ENCODE measurements around the gene MYL4.
"Not testable (repeated sequence)": the region's sequence is repeated elsewhere in the genome, so short reads cannot be mapped to it uniquely, and the experiment has no call there.

MYL4 gene
- 0 to 0.09 (median 0) reads per million in 3 donors for total RNA-seq

DNA sequence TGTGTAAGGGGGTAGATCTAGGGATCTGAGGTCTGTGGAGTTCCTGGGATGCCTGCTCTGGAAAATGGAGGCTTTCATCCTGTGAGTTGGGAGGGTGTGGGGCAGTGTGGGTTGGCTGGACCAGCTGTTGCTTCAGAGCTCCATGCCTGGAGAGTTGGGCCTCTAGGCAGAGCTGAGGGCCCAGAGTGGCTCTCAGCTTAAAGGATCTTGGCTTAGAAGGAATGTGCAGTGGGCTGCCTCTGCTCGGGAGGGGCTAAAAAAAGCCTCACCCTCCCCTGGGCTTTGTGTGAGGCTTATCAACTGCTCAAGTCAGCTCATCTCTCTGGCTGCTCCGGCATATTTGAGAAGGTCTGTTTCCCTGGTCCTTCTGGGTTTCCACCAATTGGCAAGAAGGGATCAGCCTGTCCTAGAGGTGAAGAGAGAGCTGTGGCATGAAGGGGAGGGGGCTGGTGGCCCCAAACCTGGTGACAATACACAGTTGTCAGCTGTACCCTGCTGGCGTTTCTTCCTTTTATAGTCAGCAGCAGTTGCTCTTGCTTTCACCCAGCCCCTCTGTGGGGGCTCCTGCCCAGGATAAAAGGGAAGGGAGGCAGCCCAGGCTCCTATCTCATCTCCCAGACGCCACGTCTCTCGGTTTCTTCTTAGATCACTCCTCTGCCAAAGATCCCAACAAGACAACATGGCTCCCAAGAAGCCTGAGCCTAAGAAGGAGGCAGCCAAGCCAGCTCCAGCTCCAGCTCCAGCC lies at the start of gene MYL4:
Gene MYL4 (plus strand): TSS at position 605 of the 745 bp plus-strand sequence. CDS start 75 bp downstream, at position 680.
- DNase-seq = no peak
- Histone ChIP-seq H3K4me1 (ENCODE audit: control insufficient read depth, insufficient read depth, low read length, poor library complexity, severe bottlenecking) (peaks cover 33% of the 10 kb centered on the region), H3K27me3 (replicated peaks; ENCODE audit: control insufficient read depth, insufficient read depth, low read length, poor library complexity, severe bottlenecking) (no peaks in the 10 kb centered on the region), H3K27ac (ENCODE audit: insufficient read depth, low read length, poor library complexity, severe bottlenecking) (no peak within 1 kb of the TSS), H3K36me3 (ENCODE audit: control insufficient read depth, insufficient read depth, low read length) (no peaks in the 10 kb centered on the region), H3K4me3 (ENCODE audit: insufficient read depth, low read depth, low read length, poor library complexity, severe bottlenecking) (no peak within 1 kb of the TSS), H3K9me3 (ENCODE audit: control insufficient read depth, low read length) (no peaks in the 10 kb centered on the region)

DNA sequence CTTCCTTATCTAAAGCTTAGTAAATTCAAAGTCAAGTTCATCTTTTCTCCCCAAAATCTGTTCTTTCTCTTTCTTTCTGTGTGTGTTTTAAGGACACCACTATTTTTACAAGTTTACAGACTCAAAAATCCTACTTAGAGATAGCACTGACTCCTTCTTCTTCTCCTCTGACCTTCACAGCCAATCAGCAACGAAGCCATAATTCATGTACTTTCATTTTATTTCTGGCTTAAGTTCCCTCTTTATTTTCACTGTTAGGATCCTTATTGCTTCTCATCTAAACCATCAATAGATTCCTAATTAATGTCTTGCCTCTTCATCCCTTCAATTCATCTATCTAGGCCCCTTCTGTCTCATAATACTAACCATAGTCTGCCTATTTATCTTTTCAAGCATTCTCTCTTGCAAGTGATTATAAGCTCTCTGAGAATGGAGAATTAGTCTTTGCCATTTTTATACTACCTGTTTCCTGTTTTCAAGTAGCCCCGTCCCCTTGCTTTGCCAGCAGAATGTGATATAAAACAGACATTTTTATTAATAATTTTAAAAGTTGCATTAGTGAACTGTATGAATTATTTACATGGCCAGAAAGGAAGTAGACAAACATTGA lies 47.0 kb upstream of the MYL4 start:
- no peak overlapping the region for H3K27ac ChIP-seq (ENCODE audit: insufficient read depth, low read length, poor library complexity, severe bottlenecking)
- peaks cover 13% of the 10 kb centered on the region for H3K36me3 ChIP-seq (ENCODE audit: control insufficient read depth, insufficient read depth, low read length)
- H3K4me1 ChIP-seq (ENCODE audit: control insufficient read depth, insufficient read depth, low read length, poor library complexity, severe bottlenecking) = no peaks in the 10 kb centered on the region

DNA sequence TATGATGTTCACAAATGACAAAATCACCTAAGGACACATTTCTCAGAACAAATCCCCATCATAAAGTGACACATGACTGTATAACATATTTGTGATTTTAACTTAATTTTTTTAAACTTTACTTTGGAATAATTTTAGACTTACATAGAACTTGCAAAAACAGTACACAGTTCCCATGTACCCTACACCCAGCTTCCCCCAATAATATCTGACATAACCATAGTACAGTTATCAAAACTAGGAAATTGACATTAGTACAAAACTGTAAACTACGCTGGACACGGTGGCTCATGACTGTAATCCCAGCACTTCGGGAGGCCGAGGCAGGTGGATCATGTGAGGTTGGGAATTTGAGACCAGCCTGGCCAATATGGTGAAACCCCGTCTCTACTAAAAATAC lies 44.9 kb upstream of the MYL4 start:
- H3K27ac ChIP-seq (ENCODE audit: insufficient read depth, low read length, poor library complexity, severe bottlenecking) = no peak overlapping the region
- H3K36me3 ChIP-seq (ENCODE audit: control insufficient read depth, insufficient read depth, low read length) = peaks cover 28% of the 10 kb centered on the region
- H3K27me3 ChIP-seq (replicated peaks; ENCODE audit: control insufficient read depth, insufficient read depth, low read length, poor library complexity, severe bottlenecking) = no peaks in the 10 kb centered on the region
- no peaks in the 10 kb centered on the region for H3K9me3 ChIP-seq (ENCODE audit: control insufficient read depth, low read length)
- no peaks in the 10 kb centered on the region for H3K4me1 ChIP-seq (ENCODE audit: control insufficient read depth, insufficient read depth, low read length, poor library complexity, severe bottlenecking)
- H3K4me3 ChIP-seq (ENCODE audit: insufficient read depth, low read depth, low read length, poor library complexity, severe bottlenecking) = no peak overlapping the region
- no peak for DNase-seq

More for the DNA sequence above, 47.0 kb upstream of the MYL4 start:
- Histone ChIP-seq H3K4me3 (ENCODE audit: insufficient read depth, low read depth, low read length, poor library complexity, severe bottlenecking) (no peak overlapping the region), H3K9me3 (ENCODE audit: control insufficient read depth, low read length) (no peaks in the 10 kb centered on the region), H3K27me3 (replicated peaks; ENCODE audit: control insufficient read depth, insufficient read depth, low read length, poor library complexity, severe bottlenecking) (no peaks in the 10 kb centered on the region)
- no peak for DNase-seq

DNA sequence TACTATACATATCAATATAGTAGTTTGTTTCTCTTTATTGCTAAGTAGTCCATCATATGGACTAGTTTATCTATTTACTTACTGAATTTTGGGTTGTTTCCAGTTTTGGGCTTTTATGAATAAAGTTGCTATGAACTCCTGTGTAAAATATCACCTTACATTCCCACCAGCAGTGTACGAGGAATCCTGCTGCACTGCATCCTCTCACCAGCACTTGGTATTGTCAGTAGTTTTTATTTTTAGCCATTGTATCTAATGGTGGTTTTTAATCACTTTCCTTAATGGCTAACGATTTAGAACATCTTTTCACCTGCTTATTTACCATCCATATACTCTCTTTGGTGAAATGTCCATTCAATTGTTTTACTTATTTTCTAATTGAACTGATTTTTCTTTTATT lies 44.0 kb upstream of the MYL4 start:
- Histone ChIP-seq H3K9me3 (ENCODE audit: control insufficient read depth, low read length) (no peaks in the 10 kb centered on the region), H3K27ac (ENCODE audit: insufficient read depth, low read length, poor library complexity, severe bottlenecking) (no peak overlapping the region), H3K27me3 (replicated peaks; ENCODE audit: control insufficient read depth, insufficient read depth, low read length, poor library complexity, severe bottlenecking) (no peaks in the 10 kb centered on the region), H3K4me3 (ENCODE audit: insufficient read depth, low read depth, low read length, poor library complexity, severe bottlenecking) (no peak overlapping the region), H3K4me1 (ENCODE audit: control insufficient read depth, insufficient read depth, low read length, poor library complexity, severe bottlenecking) (no peaks in the 10 kb centered on the region), H3K36me3 (ENCODE audit: control insufficient read depth, insufficient read depth, low read length) (peaks cover 26% of the 10 kb centered on the region)
- no peak for DNase-seq

DNA sequence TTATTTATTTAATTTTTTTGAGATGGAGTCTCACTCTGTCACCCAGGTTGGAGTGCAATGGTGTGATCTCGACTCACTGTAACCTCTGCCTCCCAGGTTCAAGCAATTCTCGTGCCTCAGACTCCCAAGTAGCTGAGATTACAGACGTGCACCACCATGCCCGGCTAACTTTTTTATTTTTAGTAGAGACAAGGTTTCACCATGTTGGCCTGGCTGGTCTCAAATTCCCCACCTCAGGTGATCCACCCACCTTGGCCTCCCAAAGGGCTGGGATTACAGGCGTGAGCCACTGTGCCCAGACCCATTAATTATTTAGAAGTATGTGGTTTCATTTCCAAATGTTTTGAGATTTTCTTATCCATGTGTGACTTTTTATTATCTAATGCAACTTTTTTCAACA lies 42.3 kb upstream of the MYL4 start:
- not testable (repeated sequence) for H3K9me3 ChIP-seq (ENCODE audit: control insufficient read depth, low read length); DNase-seq; H3K27ac ChIP-seq (ENCODE audit: insufficient read depth, low read length, poor library complexity, severe bottlenecking); H3K4me1 ChIP-seq (ENCODE audit: control insufficient read depth, insufficient read depth, low read length, poor library complexity, severe bottlenecking); H3K27me3 ChIP-seq (replicated peaks; ENCODE audit: control insufficient read depth, insufficient read depth, low read length, poor library complexity, severe bottlenecking); H3K4me3 ChIP-seq (ENCODE audit: insufficient read depth, low read depth, low read length, poor library complexity, severe bottlenecking)
- peaks cover 31% of the 10 kb centered on the region for H3K36me3 ChIP-seq (ENCODE audit: control insufficient read depth, insufficient read depth, low read length)

DNA sequence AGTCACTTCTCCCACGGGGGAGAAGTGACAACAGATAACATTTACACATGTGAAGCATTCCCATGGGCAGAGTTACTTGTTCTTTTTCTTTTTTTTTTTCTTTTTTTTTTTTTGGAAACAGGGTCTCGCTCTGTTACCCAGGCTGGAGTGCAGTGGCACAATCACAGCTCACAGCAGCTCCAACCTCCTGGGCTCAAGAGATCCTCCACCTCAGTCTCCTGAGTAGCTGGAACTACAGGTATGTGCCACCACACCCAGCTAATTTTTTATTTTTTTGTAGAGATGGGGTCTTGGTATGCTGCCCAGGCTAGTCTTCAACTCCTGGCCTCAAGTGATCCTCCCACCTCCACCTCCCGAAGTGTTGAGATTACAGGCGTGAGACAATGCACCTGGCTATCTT lies 40.3 kb upstream of the MYL4 start:
- H3K4me1 ChIP-seq (ENCODE audit: control insufficient read depth, insufficient read depth, low read length, poor library complexity, severe bottlenecking); DNase-seq; H3K9me3 ChIP-seq (ENCODE audit: control insufficient read depth, low read length); H3K27me3 ChIP-seq (replicated peaks; ENCODE audit: control insufficient read depth, insufficient read depth, low read length, poor library complexity, severe bottlenecking); H3K4me3 ChIP-seq (ENCODE audit: insufficient read depth, low read depth, low read length, poor library complexity, severe bottlenecking); H3K27ac ChIP-seq (ENCODE audit: insufficient read depth, low read length, poor library complexity, severe bottlenecking): not testable (repeated sequence)
- peaks cover 31% of the 10 kb centered on the region for H3K36me3 ChIP-seq (ENCODE audit: control insufficient read depth, insufficient read depth, low read length)

DNA sequence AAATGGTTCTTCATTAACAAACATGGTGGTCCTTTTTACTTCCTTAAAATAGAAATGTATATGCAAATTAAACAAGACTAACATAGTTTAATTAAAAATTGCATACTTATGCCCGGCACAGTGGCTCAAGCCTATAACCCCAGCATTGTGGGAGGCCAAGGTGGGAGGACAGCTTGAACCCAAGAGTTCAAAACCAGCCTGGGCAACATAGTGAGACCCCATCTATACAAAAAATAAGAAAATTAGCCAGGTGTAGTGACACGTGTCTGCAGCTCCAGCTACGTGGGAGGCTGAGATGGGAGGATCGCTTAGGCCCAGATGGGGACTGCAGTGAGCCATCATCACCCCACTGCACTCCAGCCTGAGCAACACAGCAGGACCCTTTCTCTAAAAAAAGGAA lies 38.4 kb upstream of the MYL4 start:
- peaks cover 26% of the 10 kb centered on the region for H3K36me3 ChIP-seq (ENCODE audit: control insufficient read depth, insufficient read depth, low read length)
- H3K27ac ChIP-seq (ENCODE audit: insufficient read depth, low read length, poor library complexity, severe bottlenecking) = no peak overlapping the region
- H3K9me3 ChIP-seq (ENCODE audit: control insufficient read depth, low read length) = no peaks in the 10 kb centered on the region
- DNase-seq = no peak
- H3K27me3 ChIP-seq (replicated peaks; ENCODE audit: control insufficient read depth, insufficient read depth, low read length, poor library complexity, severe bottlenecking) = no peaks in the 10 kb centered on the region
- no peaks in the 10 kb centered on the region for H3K4me1 ChIP-seq (ENCODE audit: control insufficient read depth, insufficient read depth, low read length, poor library complexity, severe bottlenecking)
- H3K4me3 ChIP-seq (ENCODE audit: insufficient read depth, low read depth, low read length, poor library complexity, severe bottlenecking) = no peak overlapping the region

DNA sequence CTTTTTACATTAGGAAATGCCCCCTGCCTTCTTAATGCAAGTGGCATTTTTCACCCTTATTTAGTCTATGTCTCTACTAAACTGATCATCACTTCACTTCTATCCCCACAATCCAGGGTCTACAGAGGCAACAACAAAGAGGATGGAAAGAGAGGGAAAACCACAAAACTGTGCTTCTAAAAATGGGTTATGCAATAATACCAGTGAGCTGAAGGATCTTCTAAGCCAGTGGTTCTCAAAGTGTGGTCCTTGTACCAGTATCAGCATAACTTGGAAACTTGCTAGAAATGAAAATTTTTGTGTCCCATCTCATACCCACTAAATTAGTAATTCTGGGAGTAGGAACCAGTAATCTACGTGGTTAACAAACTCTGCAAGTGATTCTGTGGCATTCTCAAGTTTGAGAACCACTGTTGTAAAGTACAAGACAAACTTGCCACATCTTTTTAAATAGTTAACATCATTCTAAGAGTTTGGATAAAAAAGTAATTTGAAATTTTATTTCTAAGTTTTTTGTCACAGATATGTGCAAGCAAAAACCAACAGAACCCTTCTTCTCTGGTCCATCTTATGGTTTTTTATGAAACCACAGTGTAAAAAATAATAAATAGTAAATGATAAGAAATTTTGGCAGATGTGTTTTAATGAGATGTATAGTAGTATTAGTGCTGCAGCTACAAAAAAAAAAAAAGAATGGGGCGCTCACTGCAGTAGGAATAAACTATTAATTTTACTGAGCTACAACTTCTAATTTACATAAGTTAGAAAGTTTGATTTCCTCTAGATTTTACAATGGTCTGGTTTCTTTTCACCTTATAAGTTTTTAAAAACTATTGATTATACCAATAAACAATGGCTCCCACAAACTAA lies 36.2 kb upstream of the MYL4 start:
- Histone ChIP-seq H3K9me3 (ENCODE audit: control insufficient read depth, low read length) (no peaks in the 10 kb centered on the region), H3K4me1 (ENCODE audit: control insufficient read depth, insufficient read depth, low read length, poor library complexity, severe bottlenecking) (peaks cover under 1% of the 10 kb centered on the region), H3K36me3 (ENCODE audit: control insufficient read depth, insufficient read depth, low read length) (peaks cover 19% of the 10 kb centered on the region), H3K27me3 (replicated peaks; ENCODE audit: control insufficient read depth, insufficient read depth, low read length, poor library complexity, severe bottlenecking) (no peaks in the 10 kb centered on the region), H3K4me3 (ENCODE audit: insufficient read depth, low read depth, low read length, poor library complexity, severe bottlenecking) (no peak overlapping the region), H3K27ac (ENCODE audit: insufficient read depth, low read length, poor library complexity, severe bottlenecking) (no peak overlapping the region)
- DNase-seq = no peak

DNA sequence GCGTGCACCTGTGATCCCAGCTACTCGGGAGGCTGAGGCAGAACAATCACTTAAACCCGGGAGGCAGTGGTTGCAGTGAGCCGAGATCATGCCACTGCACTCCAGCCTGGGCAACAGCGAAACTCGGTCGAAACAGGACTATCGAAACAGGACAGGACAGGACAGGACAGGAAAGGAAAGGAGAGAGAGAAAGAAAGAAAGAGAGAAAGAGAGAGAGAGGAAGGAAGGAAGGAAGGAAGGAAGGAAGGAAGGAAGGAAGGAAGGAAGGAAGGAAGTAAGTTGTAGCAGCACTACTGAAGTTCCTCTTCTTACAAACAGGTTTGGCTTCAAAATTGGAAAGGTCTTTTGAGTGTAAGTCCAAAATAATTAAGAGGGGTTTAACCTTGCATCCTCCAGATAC lies 34.3 kb upstream of the MYL4 start:
- H3K36me3 ChIP-seq (ENCODE audit: control insufficient read depth, insufficient read depth, low read length); H3K9me3 ChIP-seq (ENCODE audit: control insufficient read depth, low read length); H3K4me3 ChIP-seq (ENCODE audit: insufficient read depth, low read depth, low read length, poor library complexity, severe bottlenecking); H3K27me3 ChIP-seq (replicated peaks; ENCODE audit: control insufficient read depth, insufficient read depth, low read length, poor library complexity, severe bottlenecking); DNase-seq; H3K4me1 ChIP-seq (ENCODE audit: control insufficient read depth, insufficient read depth, low read length, poor library complexity, severe bottlenecking); H3K27ac ChIP-seq (ENCODE audit: insufficient read depth, low read length, poor library complexity, severe bottlenecking): not testable (repeated sequence)

DNA sequence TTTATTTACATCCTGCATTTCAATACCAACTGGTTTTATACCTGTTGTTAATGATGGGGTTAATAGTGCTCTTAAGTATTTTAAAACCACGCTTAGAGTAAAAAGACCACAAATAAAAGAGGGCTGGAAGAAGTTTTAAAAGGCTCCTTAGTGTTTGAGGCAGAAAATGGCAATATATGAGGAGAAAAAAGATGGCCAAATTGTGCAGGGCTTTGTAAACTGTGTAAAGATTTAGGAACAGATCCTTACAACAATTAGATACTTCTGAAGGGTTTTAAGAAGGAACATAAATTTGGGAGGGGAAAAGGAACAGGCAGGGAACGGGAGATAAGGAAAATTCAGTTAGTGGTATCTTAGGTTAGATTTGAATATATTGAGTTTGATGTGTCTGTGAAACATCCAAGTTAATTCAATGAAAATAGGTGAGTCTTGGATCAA lies 32.7 kb upstream of the MYL4 start:
- Histone ChIP-seq H3K4me1 (ENCODE audit: control insufficient read depth, insufficient read depth, low read length, poor library complexity, severe bottlenecking) (peaks cover 3% of the 10 kb centered on the region), H3K36me3 (ENCODE audit: control insufficient read depth, insufficient read depth, low read length) (peaks cover 5% of the 10 kb centered on the region), H3K27ac (ENCODE audit: insufficient read depth, low read length, poor library complexity, severe bottlenecking) (no peak overlapping the region), H3K27me3 (replicated peaks; ENCODE audit: control insufficient read depth, insufficient read depth, low read length, poor library complexity, severe bottlenecking) (no peaks in the 10 kb centered on the region), H3K4me3 (ENCODE audit: insufficient read depth, low read depth, low read length, poor library complexity, severe bottlenecking) (no peak overlapping the region), H3K9me3 (ENCODE audit: control insufficient read depth, low read length) (no peaks in the 10 kb centered on the region)
- DNase-seq = no peak

All from effector memory CD4-positive, alpha-beta T cell (primary cell).